ENCODE data around the gene CCDC85B. TPM values are rescaled to one million over a fixed set of nuclear protein-coding genes. Genes with fewer than 3 reads are reported as not detected.

Gene CCDC85B
- total RNA-seq, 1 experiment from 2014 or later: 55.3 TPM

GRCh38 chr11:65922565-65922964, 32.1 kb downstream of the CCDC85B start:
- CTCF ChIA-PET: interaction anchor here (0.9 to 1.4 kb wide), 2 partner anchors 34 to 38 kb away, joined by 3 to 7 read pairs; partner anchors contain the start of gene FIBP
- TF ChIP-seq JAZF1 (CRISPR knock-in tag; IDR thresholded peaks at IDR 0.05) (no peak), USF1 (CRISPR knock-in tag; IDR thresholded peaks at IDR 0.05) (no peak), CREB1 (CRISPR knock-in tag; IDR thresholded peaks at IDR 0.05) (no peak), CDX4 (CRISPR knock-in tag; IDR thresholded peaks at IDR 0.05; ENCODE audit: borderline replicate concordance) (no peak), ZNF396 (CRISPR knock-in tag; IDR thresholded peaks at IDR 0.05; ENCODE audit: borderline replicate concordance) (no peak), E2F4 (CRISPR knock-in tag; IDR thresholded peaks at IDR 0.05; ENCODE audit: borderline replicate concordance, low read depth) (no peak), ZNF671 (CRISPR knock-in tag; IDR thresholded peaks at IDR 0.05) (no peak), ETV6 (CRISPR knock-in tag; IDR thresholded peaks at IDR 0.05) (no peak), TEAD4 (CRISPR knock-in tag; IDR thresholded peaks at IDR 0.05) (no peak), MXD4 (CRISPR knock-in tag; IDR thresholded peaks at IDR 0.05; ENCODE audit: borderline replicate concordance) (no peak), ZNF281 (CRISPR knock-in tag; IDR thresholded peaks at IDR 0.05) (no peak), ZNF425 (CRISPR knock-in tag; conservative IDR thresholded peaks at IDR 0.05) (no peak), NFYB (CRISPR knock-in tag; conservative IDR thresholded peaks at IDR 0.05; ENCODE audit: low read depth) (no peak), NFATC4 (CRISPR knock-in tag; IDR thresholded peaks at IDR 0.05) (no peak), ZBTB43 (CRISPR knock-in tag; IDR thresholded peaks at IDR 0.05) (no peak), MYBL2 (CRISPR knock-in tag; IDR thresholded peaks at IDR 0.05) (no peak), SP1 (CRISPR knock-in tag; conservative IDR thresholded peaks at IDR 0.05) (no peak)
- POLR2A ChIA-PET: interaction anchor here (1.0 kb wide), 1 partner anchor 32 kb away, joined by 4 read pairs; the partner anchor contains the start of gene CCDC85B
- Mint-ChIP-seq H3K27ac (no peak overlapping the region; the same call in 1 of the 2 replicates), H3K9me3 (no peaks in the 10 kb centered on the region), H3K27me3 (ENCODE audit: low read depth) (no peaks in the 10 kb centered on the region), H3K4me3 (no peak overlapping the region), H3K4me1 (peaks cover 4% of the 10 kb centered on the region; the same call in 1 of the 2 replicates), H3K36me3 (peaks cover 12% of the 10 kb centered on the region)
- DNase-seq (ENCODE audit: low spot score): no peak
- ATAC-seq: no peak

GRCh38 chr11:65925397-65925796, 34.9 kb downstream of the CCDC85B start:
- CTCF ChIA-PET: interaction anchor here (0.5 to 0.8 kb wide), 3 partner anchors 34 to 146 kb away, joined by 3 read pairs; partner anchors contain the start of gene FIBP
- peaks cover 12% of the 10 kb centered on the region for H3K36me3 Mint-ChIP-seq
- H3K4me3 Mint-ChIP-seq: no peak overlapping the region
- ATAC-seq (no peak), DNase-seq (ENCODE audit: low spot score) (no peak)
- no peaks in the 10 kb centered on the region for H3K27me3 Mint-ChIP-seq (ENCODE audit: low read depth)
- H3K27ac Mint-ChIP-seq: no peak overlapping the region; the same call in 1 of the 2 replicates
- POLR2A ChIA-PET: no interaction called here
- H3K4me1 Mint-ChIP-seq: peaks cover 3% of the 10 kb centered on the region; the same call in 1 of the 2 replicates
- no peaks in the 10 kb centered on the region for H3K9me3 Mint-ChIP-seq
- TF ChIP-seq PREB (CRISPR knock-in tag; IDR thresholded peaks at IDR 0.05; ENCODE audit: borderline replicate concordance) (no peak), ATF3 (CRISPR knock-in tag; conservative IDR thresholded peaks at IDR 0.05) (no peak), USF1 (CRISPR knock-in tag; IDR thresholded peaks at IDR 0.05) (no peak), ZNF317 (CRISPR knock-in tag; IDR thresholded peaks at IDR 0.05; ENCODE audit: borderline replicate concordance, low read depth) (no peak), TEAD1 (CRISPR knock-in tag; IDR thresholded peaks at IDR 0.05) (no peak), ZNF425 (CRISPR knock-in tag; conservative IDR thresholded peaks at IDR 0.05) (no peak)
